GM19238 (cell line): Measurements from ENCODE around the gene PHLPP2.

ENCODE experiments used
- DNase-seq: peaks from one replicate; pipeline ENCODE4 v3.0.0; 2011; ENCODE audit warnings: low spot score; ENCODE audit not compliant: insufficient read length

Gene PHLPP2

GRCh38 chr16:71724320-71724751 is at the start of gene PHLPP2:
Gene PHLPP2 (minus strand): TSS chr16:71724701. CDS start chr16:71714795, 9,906 bp downstream.
- no peak for DNase-seq

- DNase-seq, result no peak
Observed at GRCh38 chr16:71771571-71771970, 47.1 kb upstream of the PHLPP2 start.

GRCh38 chr16:71769222-71769621 is 44.7 kb upstream of the PHLPP2 start:
- no peak for DNase-seq

GRCh38 chr16:71767060-71767900 is 42.8 kb upstream of the PHLPP2 start:
- no peak for DNase-seq

- DNase-seq, result no peak
Observed at GRCh38 chr16:71762186-71762585, 37.7 kb upstream of the PHLPP2 start.

- DNase-seq, result no peak
Observed at GRCh38 chr16:71761097-71761496, 36.6 kb upstream of the PHLPP2 start.

- DNase-seq, result no peak
Observed at GRCh38 chr16:71758293-71758760, 33.8 kb upstream of the PHLPP2 start.

- DNase-seq, result no peak
Observed at GRCh38 chr16:71754652-71755051, 30.2 kb upstream of the PHLPP2 start.

- no peak for DNase-seq
Observed at GRCh38 chr16:71754108-71754507, 29.6 kb upstream of the PHLPP2 start.

GRCh38 chr16:71748226-71748625 is 23.7 kb upstream of the PHLPP2 start:
- no peak for DNase-seq

- peak; percentile 29 for DNase-seq
Observed at GRCh38 chr16:71746442-71747046, 22.0 kb upstream of the PHLPP2 start.

GRCh38 chr16:71738855-71739254 is 14.4 kb upstream of the PHLPP2 start:
- DNase-seq, result no peak

- DNase-seq, result no peak
Observed at GRCh38 chr16:71737501-71737900, 13.0 kb upstream of the PHLPP2 start.

- no peak for DNase-seq
Observed at GRCh38 chr16:71734511-71734910, 10.0 kb upstream of the PHLPP2 start.

- no peak for DNase-seq
Observed at GRCh38 chr16:71732587-71732986, 8.1 kb upstream of the PHLPP2 start.

GRCh38 chr16:71727551-71728324 is 3.2 kb upstream of the PHLPP2 start:
- no peak for DNase-seq

GRCh38 chr16:71726476-71727315 is 2.2 kb upstream of the PHLPP2 start:
- DNase-seq, result no peak

- DNase-seq, result peak; percentile 80
Observed at GRCh38 chr16:71723537-71724319, 773 bp downstream of the PHLPP2 start.

- DNase-seq, result peak; percentile 64
Observed at GRCh38 chr16:71722801-71723536, 1.5 kb downstream of the PHLPP2 start.
